Colon (tissue), 2 donors: ENCODE measurements around the gene TEX29.

Source experiments
- FAIRE-seq: peaks from 2 replicates; lab custom pipeline; 2012; peaks lifted over from hg19 to GRCh38; lab: Jason Lieb, UNC
- donor health status: control.
- donor health status: control.

TEX29 gene

DNA sequence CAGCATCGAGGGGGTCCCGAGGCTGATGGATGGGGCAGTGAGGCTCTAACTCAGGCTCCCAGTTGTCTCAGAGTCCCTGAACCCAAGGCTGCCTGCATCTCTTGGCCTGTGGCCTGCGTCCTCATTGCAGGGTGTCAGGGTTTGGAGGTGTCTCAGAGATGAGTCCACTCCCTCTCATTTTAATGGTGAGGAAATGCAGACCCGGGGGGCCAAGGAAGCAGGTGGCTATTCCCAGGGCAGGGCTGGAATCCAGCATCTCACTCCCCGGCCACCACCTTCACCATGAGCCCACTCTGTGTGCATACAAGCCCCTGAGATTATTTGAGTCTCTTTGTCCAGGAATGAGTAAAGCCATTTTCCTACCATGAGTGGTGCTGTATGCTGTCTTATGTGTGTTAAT lies 21.4 kb downstream of the TEX29 start:
- no peak for FAIRE-seq

DNA sequence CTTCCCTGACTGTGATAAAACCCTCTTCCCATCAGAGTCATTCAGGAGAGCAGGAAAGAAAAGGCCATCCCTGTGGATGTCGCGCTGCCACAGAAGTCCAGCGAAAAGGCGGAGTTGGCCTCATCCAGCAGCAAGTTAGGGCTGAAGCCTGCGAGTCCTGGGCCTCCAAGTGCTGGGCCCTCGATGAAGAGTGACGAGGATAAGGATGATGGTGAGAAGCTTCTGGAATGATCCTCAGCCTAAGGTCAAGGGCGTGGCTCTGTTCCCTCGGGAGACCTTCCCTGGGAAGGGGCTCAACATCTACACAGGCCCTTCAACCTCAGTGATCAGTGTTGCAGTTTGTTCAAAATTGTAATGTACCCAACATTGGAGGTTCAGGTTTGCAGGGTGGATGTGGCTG lies 22.3 kb downstream of the TEX29 start:
- no peak for FAIRE-seq

DNA sequence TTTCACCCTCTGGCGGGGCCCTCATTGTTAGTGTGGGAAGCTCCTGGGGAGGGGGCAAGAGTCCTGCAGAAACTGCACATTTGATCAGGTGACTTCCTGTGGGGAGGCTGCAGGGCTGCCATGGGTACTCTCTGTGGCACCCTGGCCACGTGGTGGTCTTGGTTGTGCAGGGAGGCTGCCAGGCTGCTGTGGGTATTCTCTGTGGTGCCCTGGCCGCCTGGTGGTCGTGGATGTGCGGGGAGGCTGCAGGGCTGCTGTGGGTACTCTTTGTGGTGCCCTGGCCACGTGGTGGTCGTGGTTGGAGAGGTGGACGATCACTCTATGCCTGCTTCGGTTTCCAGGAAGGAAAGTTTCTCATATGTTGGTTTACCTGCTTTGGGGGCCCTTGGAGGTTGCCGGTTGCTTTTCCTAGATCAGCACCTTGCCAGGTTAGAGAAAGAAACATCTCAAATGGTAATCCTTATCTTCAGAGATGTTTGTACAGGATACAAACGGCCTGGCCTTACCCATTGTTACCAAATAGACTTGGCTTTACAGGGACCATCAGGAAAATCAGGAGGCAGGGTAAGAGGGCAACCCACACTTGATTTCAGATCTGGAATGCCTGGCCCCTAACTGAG lies 22.9 kb downstream of the TEX29 start:
- no peak for FAIRE-seq

DNA sequence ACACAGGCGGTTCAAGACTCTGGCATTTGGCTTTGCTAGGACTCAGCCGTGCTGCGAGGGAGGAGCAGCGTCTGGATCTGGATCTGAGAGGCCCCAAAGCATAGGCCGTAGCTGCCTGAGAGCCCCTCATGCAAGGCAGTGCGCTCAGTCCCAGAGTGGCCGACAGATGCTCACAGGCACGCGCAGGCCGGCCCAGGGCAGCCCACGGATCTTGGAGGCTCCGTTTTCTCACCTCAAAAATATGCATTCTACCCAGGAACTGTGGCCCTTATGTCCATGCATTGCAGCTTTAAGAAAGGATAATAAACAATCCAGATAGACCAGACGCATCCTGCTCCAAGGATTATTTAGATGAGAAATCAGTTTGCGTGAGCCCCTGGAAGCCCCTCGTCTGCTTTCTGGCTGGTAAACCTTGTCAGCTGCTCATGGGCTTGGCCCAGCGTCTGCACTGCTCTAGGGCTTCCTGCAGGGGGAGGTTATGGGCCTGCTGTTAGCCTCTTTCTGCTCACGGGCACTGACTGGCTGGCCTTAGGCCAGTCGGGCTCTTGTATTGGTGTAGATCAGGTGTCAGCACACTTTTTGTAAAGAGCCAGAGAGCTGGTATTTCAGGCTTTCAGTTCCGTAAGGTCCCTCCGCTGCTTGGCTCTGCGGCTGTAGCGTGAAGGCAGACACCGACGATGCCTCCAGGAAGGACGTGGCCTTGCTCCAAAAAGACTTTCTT lies 24.2 kb downstream of the TEX29 start:
- FAIRE-seq = no peak

DNA sequence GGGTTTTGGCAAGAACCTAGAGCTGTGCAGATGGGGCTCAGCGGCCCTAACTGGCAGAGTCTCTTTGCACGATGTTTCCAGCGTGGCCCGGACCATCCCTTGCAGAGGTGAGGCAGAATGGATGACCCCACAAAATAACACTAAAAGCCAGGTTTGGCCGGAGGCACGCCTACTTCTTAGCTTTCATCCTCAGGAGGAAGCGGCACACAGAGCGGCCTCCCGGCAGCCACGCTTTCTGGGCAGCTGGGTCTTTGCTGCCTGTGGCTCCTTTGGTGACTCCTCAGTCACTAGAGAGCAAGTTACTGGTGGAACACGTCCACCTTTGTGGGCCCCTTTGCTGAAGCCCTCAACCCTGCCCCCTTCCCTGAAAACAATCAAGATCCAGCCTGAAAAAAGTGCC lies 25.2 kb downstream of the TEX29 start:
- FAIRE-seq = no peak

DNA sequence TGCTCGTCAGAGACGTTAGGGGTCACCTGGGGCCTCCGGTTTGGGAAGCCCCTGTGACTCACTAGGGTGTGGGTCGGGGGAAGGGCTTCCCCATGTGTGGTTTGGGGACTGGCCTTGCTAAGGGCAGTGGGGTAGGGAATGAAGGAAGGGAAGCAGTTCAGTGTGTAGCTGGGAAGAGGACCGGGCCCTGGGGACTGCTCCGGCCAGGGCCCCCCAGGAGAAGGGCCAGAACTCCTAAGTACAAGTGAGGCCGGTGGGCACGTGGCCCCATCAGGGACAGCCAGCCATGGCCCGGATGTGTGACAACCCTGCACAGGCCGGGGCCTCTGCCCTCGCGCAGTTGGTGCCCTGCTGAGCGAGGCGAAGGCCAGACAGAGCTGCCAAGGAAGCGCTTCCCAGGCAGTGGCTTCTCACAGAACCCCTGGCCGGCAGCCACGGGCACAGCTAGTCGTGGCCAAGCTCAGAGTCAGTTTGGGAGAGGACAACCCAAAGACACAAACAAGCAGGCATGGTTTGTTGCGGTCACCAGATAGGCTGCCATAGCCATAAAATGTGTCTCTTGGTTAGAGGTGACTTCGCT lies 25.7 kb downstream of the TEX29 start:
- no peak for FAIRE-seq

DNA sequence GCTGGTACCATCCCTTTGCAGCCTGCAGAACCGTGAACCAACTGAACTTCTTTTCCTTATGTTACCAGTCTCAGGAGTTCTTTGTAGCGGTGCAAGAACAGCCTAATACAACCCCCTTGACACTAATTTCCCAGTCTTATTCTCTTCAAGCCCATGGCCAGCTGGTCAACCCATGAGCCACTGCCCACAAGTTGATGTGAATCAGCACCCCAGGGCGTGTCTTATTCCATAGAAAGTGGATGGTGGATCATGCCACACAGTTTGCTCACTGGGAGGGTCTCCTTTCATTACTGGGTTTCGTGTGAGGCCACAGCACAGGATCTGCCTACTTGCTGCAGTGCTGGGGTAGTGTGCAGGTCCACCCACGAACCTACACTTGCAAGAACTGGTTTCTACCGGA lies 27.0 kb downstream of the TEX29 start:
- no peak for FAIRE-seq

DNA sequence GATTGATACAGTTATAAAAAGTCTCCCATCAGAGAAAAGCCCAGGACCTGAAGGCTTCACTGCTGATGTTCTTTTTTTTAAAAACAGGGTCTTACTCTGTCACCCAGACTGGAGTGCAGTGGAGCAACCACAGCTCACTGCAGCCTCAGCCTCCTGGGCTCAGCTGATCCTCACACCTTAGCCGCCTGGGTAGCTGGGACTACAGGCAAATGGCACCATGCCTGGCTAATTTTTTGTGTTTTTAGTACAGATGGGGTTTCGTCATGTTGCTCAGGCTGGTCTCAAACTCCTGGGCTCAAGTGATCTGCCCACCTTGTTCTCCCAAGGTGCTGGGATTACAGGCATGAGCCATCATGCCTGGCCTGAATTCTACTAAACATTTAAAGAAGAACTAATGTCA lies 33.1 kb downstream of the TEX29 start:
- FAIRE-seq = no peak

DNA sequence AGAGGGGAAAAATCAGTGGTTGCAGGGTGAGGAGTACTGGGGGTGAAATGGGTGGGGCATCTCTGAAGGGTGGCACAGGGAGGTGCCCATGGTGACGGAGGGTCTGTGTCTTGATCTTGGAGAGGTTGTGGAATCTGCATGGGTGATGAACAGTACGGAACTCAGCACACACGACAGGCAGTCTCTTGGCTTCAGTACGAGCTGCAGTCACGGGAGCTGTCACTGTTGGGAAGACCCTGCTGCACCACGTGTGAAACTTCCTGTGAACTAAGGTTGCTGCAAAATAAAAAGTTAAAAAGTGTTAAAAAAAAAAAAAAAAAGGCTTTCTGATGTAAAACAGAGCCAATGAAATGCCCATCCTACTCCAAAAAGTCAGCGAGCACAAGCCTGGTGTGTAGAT lies 34.3 kb downstream of the TEX29 start:
- FAIRE-seq = no peak

DNA sequence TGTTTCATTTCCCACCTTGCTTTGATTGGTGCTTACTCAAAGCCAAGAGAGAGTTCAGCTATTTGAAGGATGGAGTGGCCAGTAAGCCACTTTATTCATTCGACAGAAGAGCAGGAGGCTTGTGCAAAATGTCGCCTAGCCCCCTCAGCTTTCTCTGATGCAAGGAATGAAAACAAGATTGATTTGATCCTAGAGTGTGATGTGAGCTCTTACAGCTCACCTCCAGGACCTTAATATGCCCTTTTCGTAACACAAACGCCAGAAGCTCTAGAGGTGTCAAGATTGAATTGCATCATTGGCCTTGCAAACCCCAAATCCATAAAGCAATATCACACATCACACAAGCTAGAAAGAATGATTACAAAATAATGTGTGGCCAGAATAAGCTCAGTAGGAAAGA lies 36.4 kb downstream of the TEX29 start:
- no peak for FAIRE-seq

DNA sequence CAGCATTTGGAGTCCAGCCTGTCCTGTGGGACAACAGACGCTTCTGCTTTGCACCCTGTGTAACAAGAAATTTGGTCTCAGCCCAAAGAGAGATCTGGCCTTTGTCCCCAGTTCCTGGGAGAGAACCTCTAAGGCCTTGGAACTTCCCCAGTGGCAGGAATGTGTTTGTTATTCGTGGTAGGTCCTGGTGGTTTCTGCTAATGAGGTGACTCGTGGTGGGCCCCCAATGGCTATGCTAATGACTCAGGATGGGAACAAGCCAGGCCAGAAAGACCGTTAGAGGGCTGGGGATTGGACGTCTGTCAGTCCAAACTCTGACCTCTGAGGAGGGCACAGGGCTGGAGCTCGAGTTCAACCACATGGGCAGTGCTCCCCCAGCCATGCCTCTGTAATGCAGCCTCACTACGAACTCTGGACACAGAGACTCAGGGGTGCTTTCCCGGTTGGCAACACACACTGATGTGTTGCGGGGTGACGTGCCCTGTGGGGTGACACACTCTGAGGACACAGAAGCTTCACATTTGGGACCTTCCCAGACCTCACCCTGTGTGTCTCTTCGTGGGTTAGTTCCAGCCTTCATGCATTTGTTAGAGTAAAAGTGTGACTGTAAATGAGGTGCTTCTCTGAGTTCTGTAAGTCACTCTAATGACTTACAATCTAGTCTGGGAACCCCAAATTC lies 38.9 kb downstream of the TEX29 start:
- FAIRE-seq = no peak

DNA sequence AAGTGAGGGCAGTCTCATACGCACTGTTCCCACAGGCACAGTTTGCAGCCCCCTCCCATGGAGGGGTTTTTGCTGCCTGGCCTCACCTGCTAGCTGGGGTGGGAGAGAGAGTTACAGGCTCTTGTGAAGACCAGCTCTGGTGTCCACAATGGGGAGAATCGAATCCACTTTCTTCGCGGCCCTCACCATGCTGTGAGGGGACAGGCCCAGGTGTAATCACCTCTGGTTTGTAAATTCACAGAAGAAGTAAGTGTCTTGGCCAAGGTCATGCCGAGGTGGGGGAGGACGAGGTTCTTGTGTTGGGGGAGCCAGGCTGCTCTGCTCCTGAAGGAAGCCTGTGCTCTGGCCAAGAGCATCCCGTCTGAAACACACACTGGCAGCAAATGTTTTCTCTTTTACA lies 39.5 kb downstream of the TEX29 start:
- FAIRE-seq = no peak

DNA sequence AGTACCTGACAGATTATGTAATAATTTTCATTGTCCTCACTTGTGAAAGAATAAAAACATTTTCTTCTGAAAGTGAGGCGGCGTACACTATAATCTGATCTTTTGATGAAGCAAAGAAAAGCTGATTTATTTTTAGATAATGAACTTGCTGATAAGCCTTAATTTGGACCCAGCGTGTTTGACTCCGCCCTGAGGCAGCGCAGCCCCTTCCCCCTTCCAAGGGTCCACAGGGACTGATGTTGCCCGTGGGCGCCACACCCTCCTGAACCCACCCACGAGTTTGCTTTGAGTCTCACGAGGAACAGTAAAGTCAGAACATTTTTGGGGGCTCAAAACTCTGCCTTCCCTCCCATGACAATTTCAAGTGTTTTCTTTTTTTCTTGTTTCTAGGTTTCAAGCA lies 40.0 kb downstream of the TEX29 start:
- no peak for FAIRE-seq

DNA sequence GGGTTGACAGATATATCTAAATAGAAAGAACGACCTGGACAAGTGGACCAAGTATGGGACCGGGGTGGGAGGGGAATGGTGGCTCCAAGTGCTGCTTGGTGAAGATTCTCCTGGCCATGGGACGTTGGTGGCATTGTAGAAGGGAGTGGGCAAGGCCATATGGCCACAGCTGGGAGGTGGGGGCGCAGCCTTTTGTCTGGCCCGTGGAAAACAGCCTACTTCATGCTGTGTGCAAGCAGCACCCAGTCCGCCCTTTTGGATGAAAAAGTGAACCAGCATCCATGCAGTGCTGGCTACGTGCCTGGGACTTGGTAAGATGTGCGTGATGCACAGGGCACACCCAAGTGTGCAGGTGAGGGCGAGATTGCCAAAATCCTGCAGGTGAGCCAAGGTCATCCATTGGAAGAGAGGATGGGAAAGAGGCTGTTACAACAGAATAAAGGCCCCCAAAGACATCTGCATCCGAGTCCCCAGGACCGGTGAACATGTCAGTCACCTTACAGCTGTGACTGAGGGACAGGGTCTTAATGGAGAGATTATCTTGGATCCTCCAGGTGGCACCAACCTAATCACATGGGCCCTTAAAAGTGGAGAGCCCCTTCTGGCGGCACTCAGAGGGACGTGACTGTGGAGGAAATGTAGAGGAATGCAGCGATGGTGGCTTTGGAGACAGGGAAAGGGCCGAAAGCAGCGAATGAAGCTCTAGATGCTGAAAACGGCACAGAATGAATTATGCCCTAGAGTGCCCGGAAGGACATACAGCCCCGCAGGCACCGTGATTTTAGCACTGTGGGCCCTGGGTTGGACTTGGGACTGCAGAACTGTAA lies 40.8 kb downstream of the TEX29 start:
- no peak for FAIRE-seq

DNA sequence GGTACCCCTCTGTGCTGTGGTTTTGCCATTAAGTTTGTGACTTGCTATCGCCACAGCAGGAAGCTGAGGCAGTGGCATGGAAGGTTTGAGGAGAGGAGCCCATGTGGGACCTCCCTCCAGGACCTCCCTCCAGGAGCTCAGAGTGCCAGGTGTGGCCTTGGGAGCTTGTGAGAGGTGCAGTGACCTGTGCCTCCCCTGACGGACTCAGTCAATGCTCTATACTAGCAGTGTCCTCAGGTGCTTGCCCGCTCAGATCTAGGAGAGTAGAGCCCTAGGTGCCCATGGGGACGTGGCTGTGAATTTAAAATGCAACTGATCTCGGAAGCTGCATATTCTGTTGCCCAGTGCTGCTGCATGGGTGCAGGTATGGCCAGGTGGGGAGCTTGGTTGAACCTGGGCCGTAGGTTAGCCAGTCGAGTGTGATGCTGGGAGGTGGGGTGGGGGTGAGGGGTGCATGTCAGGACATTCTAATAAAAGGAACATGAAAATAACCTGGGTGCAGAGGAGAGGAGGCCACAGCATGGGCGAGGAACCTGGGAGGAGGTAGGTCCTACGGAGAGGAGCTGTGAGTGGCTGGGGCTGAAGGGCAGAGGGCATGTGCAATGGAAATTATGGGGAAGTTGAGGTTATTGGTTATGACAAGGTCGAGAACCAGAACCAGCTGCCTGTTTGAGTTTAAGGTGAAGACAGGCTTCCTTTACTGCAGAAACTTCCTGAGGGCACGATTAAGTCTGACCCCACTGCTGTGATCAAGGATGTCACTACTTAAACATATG lies 41.6 kb downstream of the TEX29 start:
- FAIRE-seq = no peak

DNA sequence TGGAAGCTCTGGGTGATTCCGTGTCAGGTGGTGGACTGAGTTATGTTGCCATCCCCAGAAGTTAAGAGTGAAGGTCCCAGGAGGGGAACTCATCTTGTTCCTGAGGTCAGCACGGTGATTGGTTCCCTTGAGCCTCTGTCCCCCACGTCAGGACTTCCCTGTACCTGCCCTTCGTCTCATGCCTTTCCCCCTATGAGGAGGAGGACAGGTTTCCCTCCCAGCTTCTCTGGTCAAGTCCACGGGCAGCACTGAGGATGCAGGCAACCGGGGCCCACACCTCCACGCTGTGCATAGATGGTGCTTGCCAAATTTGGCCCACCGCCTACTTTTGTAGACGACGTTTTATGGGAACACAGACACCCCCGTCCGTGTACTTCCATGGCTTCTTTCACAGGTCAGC lies 42.7 kb downstream of the TEX29 start:
- FAIRE-seq = no peak

DNA sequence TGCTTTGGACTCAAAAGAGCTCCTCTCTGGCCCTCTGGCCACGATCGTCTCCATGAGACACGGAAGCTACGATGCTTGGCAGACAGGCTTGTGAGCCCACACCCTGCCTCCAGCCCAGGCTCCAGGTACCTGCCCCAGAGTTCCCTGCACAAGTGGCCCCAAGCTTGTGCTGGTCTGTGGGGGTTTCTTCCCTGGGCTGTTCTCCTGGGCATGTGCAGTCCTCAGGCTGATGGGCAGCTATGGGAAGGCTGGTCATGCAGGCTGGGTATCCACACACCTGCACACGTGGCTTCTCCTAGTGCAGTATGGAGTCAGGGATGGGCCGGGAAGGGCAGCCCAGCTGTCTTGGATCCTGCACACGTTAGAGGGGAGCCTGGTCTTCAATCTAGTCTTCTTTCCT lies 43.1 kb downstream of the TEX29 start:
- FAIRE-seq = no peak

DNA sequence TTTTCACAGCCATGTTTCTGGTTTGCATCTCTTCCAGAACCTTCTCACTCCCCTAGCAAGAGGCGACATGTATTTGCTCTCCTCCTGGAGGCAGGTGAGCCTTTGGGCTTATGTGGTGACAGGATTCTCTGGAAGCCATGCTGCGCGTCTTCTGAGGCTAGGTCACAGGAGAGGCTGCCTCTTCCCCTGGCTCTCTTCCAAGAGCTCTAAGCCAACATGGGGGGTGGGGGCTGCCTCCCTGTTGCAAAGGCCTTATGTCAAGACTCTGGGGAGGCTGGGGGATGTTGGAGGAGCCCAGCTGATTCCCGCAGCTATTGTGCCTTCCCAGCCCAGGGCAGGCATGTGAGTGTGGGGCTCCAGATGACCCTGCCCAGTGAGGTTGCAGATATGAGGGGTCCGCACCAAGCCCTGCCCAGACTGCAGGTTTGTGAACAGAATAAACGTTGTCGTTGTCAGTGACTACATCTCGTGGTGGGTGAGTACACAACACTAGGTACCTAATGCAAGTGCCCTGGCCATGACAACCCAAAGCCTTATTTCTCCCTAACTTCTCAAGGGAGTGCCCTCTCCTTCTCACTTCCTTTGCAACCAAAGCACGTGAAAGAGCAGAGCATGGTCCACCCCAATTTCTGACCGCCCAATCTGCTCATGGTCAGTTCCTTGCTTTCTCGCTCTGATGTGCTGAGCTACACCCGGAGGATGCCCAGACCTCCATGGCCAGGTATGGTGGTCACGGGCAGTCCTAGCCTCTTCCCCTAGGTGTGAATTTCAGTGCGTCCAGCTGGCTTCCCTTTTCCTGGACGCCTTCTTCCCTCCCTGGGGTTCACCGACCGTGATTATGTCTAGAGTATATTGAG lies 44.9 kb downstream of the TEX29 start:
- FAIRE-seq = no peak

DNA sequence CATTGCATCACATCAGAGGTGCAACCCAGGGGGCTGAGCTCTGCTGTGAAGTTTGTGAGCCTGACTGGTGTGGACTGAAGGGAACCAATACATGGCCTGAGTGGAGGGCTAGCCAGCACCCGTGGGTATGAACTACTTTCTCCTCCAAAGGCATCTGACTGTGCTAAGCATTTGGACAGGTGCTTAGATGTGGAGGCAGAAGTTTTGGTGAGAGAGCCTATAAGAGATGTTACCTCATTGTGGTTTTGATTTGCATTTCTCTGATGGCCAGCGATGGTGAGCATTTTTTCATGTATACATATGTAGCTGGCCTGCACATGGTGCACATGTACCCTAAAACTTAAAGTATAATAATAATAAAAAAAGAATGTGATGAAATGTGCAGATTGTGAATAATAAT lies 46.9 kb downstream of the TEX29 start:
- FAIRE-seq = no peak

DNA sequence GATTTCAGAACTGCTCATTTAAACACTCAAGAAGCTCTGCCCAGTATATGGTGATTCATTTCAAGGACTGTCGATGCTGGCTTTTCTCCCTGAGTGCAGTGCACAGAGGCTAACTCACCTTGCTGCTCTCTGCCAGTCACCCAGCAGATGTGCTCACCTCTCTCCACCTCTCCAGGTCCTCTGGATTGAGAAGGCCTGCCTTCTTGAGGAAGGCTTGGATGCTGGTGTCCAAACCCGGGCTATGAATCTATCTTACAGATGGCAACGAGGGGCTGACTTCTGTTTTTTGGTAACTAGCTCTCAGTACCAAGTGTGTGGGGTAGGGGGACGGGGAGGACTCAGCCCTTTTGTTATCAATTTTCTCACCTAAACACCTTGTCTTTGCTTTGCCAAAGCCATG lies 47.6 kb downstream of the TEX29 start:
- FAIRE-seq = no peak

DNA sequence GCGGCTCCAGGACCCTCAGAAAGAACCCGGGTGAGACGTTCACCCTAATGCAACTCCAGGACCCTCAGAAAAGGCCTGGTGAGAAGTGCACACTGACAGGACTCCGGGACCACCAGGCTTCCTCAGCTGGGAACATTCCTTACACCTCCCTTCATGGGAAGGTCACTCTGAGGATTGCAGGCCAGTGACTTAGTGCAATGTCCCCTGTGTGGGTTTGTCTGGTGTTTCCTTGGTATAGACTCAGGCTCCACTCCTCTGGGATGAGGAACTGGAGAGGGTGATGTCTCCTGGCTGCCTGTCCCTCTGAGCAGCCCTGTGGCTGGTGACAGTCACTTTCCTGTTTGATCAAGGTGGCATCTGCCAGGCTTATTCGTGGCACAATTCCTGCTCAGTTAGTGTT lies 49.7 kb downstream of the TEX29 start:
- no peak for FAIRE-seq
